HG03097 (cell line): Measurements from ENCODE around the gene FASTKD3.

ENCODE experiments used
- ATAC-seq: cut with Tn5 transposase; IDR thresholded peaks from one replicate; pipeline ENCODE4 v1.9.1; 2021; ENCODE audit not compliant: unreplicated experiment, low FRiP score

FASTKD3 gene

DNA sequence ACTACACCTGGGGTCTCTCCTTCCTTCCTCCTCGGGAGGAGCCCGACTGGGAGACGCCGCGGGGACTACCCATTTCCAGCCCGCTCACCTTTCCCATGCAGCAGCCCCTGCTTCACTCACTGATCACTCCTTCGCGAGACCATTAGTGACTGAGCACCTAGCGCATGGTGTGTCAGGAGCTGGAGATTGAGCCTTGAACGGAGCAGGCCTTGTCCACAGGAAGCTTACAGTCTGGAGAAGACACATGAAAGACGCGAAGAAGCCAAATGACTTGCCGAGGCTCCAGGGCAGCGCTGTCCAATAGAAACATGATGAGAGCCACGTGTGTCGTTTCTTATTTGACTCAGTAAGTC lies 17.6 kb downstream of the FASTKD3 start:
- ATAC-seq = no peak

DNA sequence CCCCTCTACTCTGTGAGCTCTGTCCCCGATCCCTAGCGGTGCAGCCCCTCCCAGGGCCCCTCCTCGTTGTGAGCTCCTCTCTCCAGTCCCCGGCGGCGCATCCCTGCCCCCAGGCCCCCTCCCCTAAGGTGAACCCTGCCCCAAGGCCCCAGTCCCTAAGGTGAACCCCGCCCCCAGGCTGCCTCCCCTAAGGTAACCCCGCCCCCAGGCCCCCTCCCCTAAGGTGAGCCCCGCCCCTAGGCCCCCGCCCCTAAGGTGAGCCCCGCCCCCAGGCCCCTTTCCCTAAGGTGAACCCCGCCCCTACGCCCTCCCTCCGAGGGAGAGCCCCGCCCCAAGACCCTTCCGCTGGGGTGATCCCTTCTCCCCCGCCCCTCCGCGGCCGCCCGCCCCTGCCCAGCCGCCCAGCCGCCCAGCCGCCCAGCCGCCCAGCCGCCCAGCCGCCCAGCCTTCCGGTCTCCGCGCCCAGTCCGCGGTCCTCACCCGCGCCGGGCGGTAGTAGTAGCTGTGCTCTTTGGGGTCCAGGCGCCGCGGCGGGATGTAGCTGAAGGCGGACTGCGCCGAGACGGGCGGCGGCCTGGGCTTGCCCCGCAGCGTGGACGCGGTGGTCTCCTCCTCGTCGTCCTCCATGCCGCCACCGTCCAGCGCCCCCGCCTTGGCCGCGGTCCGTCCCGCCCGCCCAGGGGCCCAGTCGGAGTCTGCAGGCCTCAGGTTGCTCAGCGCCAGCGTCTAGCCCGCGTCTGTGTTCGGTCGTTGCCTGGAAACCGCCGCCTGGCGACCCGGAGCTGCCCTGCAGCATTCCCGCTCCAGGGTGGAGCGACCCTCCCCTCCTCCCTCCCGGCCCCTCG lies 18.2 kb downstream of the FASTKD3 start, which contains the start of gene CFAP90:
CFAP90 (minus strand) TSS at position 739 of the 845 bp plus-strand sequence; CDS start at position 627, 112 bp downstream.
- ATAC-seq = no peak

DNA sequence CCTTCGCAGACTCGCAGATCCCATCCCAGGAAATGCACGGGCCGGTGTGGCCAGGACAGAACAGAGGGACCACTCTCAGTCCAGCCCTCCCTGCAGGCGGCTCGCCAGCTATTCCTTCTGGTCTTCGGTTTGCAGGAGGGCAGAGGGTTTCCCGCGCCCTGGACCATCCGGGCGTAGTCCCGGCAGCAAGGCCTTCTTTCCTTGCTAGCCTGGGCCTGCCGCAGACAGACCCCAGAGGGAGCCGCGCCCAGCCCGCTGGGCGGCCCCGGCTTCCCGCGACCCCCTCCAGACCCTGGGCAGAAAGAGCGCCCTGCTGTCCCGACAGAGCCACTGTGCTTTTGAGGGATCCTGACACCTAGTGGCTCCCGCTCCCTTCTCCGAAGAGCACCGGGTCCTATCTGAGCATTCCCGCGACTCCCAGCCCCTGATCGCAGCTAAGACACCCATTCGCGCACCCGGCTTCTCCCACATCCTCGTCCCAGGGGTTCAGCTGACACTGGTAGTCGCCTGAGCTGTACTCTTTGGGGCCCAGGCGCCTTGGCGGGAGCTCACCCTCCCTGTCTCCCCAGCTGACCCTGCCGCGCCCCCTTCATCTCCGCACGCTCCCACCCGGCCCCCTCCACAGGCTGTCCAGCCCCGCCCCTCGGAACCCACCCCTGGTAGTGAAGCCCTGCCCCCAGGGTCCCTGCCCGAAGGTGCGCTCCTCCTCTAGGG lies 19.0 kb downstream of the FASTKD3 start:
- no peak for ATAC-seq

- no peak for ATAC-seq
Measured at GRCh38 chr5:7848296-7848695, 20.5 kb downstream of the FASTKD3 start.

- ATAC-seq = no peak
Measured at GRCh38 chr5:7846327-7846726, 22.5 kb downstream of the FASTKD3 start.

DNA sequence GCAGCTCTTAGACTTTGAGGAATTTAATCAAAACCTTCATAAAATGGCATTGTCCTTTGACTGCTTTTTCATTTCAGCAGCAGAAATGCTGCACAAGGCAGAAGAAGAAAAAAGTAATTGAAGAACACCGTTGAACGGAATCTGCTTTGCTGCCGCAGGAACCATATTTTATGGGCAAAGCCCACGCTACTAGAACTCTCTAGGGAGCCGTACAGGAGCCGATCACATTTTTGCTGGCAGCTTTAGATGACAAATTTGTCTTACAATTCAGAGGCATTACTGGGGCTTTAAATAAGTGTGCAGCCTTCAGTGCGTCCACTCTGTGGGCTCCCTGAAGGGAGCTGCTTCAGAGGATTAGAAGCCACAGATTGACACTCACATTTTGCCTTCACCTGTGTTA lies 23.3 kb downstream of the FASTKD3 start:
- no peak for ATAC-seq

DNA sequence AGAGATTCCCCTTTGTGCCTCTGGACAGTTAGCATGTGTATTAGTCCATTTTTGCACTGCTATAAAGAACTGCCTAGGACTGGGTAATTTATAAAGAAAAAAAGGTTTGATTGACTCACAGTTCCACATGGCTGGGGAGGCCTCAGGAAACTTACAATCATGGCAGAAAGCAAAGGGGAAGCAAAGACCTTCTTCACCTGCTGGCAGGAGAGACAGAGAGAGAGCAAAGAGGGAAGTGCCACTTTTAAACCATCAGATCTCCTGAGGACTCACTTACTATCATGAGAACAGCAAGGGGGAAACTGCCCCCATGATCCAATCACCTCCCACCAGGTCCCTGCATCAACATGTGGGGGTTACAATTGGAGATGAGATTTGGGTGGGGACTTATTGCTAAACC lies 23.9 kb downstream of the FASTKD3 start:
- no peak for ATAC-seq

- no peak for ATAC-seq
Measured at GRCh38 chr5:7842531-7842930, 26.3 kb downstream of the FASTKD3 start.

DNA sequence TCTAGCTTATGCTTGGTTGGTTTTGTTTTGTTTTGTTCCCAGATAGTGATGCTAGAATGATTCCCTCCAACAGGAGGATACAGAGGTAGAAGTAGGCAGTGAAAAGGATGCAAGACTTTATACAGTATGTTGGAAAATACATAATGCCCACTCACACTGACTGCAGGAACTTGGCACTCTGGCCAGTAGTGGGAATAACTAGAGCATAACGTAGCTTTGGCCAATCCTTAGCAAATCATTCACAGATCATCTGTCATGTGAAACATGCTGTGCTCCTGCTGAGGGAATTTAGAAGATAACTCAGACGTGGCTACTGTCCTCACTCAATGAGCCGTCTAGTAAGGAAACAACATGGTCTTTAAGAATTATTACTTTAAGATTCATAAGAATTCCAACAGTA lies 31.4 kb downstream of the FASTKD3 start:
- ATAC-seq = no peak

DNA sequence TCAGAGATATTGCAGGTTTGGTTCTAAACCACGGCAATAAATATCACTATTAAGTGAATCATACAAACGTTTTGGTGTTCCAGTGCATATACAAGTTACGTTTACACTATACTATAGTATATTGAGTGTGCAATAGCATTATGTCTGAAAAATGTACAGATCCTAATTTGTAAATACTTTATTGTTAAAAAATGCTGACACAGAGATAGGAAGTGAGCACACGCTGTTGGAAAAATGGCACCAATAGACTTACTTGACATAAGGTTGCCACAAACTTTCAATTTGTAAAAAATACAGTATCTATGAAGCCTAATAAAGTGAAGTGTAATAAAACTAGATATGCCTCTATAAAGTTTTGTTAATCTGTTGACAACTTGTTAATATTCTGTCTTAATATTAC lies 33.8 kb downstream of the FASTKD3 start:
- no peak for ATAC-seq

- no peak for ATAC-seq
Measured at GRCh38 chr5:7828269-7828668, 40.6 kb downstream of the FASTKD3 start.

DNA sequence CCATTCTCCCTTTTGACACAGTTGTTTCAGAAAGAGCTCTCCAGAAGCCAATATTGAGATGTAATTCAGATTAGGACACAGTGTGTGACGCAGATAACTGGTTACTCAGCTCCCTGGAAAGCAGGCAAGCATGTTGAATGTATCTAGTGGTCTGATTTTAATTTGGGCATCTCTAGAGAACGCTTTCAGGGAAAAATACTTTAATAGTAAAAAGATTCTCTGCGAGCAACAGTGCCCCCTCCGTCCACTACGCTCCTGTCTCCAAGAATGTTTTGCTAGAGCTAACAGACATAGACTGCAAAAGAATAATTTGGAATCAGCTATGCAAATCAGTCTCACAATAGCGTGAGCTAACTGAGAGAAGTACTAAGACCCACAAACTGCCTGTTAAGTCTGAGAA lies 41.2 kb downstream of the FASTKD3 start:
- no peak for ATAC-seq

DNA sequence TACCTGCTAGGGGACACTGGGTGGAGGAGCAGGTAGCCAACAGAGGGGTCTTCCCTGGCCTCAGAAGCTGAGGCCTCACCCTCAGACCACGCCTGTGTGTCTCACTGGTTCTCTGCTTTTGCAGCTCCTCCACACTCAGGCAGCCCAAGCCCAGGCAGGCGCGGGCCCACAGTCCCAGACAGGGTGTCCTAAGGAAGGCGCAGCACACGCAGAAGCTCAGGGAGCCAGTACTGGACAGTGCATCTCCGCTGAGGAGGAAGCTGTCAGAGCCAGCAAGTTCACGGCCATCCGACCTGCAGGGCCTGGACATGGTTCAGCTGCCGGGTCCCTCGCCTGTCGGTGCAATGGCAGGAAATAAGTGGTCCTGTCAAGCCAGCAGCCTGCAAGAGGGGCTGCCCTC lies 43.2 kb downstream of the FASTKD3 start:
- no peak for ATAC-seq

GRCh38 chr5:7824995-7825394 lies 43.8 kb downstream of the FASTKD3 start:
- no peak for ATAC-seq

- no peak for ATAC-seq
Measured at GRCh38 chr5:7823594-7823993, 45.2 kb downstream of the FASTKD3 start.

DNA sequence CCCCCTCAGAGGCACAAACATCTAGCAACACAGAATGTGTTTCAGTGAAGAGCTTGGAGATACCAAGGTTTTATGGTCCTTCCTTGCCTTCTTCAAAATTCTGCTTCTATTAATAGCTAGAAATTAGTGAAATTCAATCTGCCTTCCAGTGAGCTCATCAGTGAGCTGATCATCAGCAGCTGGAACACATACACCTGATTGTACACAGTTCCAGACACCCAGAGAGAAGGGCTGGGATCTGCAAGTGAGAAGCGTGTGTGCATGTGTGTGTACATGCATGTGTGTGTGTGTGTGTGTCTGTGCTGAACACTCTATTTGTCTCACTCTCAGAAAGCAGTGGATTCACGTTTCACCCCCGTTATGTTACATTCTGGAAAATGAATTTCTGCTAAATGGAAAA lies 46.4 kb downstream of the FASTKD3 start:
- no peak for ATAC-seq

GRCh38 chr5:7816535-7816901 lies 52.3 kb downstream of the FASTKD3 start:
- no peak for ATAC-seq

DNA sequence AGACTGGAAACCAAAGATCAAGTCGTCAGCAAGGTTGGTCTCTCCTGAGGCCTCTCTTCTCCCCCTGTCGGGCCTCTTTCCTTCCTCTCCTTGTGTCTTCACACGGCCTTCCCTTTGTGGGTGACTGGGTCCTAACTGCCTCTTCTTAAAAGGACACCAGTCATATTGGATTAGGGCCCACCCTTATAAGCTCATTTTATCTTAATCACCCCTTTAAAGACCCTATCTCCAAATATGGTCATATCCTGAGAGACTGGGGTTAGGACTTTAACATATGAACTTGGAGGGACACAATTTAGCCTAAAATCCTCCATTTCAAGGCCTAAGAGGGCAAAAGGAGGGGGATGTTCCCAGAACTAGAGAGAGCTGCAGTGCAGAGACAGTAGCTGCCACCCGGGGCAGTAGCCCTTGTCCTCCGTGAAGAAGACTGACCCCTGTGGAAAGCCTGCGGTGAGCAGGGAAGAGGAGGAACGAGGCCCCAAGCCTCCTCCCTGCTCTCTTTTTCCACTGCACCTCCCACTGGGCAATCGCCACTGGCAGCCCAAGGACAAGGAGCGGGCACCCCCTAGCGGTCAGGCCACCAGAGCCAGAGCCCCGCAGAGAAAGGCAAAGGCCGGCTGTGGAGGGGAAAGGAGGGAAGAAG lies 52.8 kb downstream of the FASTKD3 start:
- ATAC-seq = peak; percentile 88

DNA sequence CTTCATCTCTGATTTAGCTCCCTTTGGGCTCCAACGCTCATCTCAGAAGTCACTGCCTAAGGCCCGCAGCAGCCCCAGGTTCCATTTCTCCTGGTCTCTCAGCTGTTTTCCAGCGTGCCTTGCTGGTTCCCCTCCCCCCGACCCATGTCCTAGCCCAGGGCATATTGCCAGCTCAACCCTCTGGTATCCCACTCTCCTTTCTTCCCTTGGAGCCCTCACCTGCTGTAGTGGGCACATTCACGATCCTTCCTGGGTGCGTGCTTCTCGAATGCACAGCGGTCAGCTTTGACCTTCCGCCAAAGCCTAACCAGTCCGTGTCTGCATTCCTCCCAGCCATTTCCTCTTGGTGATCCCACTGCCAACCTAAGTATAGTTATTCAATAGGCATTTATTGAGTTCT lies 54.0 kb downstream of the FASTKD3 start:
- no peak for ATAC-seq

GRCh38 chr5:7813576-7813975 lies 55.3 kb downstream of the FASTKD3 start:
- no peak for ATAC-seq

GRCh38 chr5:7813007-7813406 lies 55.8 kb downstream of the FASTKD3 start:
- no peak for ATAC-seq

DNA sequence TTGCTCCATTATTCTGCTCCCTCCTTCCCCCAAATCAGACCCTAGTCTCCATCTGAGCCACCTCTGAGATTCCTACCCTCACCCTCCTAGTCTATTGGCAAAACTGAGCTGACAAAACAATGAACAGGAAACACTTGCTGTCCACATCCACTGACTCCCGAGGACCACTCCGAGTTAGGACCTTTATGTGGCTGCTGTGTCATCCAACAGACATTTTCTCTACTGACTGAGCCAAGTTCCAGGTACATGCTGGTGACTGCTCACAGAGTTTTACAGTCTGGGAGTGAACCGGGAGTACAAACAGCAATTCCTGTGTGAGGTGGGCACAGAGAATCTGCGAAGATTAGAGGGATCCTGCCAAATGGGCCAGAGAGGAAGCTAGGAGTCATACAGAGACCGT lies 57.1 kb downstream of the FASTKD3 start:
- no peak for ATAC-seq
